ENCODE results near the gene MYADML2. TPM values are rescaled to one million over a fixed set of nuclear protein-coding genes. Genes with fewer than 3 reads are reported as not detected.

The MYADML2 gene
- total and polyA plus RNA-seq, 10 donors, result not detected

DNA sequence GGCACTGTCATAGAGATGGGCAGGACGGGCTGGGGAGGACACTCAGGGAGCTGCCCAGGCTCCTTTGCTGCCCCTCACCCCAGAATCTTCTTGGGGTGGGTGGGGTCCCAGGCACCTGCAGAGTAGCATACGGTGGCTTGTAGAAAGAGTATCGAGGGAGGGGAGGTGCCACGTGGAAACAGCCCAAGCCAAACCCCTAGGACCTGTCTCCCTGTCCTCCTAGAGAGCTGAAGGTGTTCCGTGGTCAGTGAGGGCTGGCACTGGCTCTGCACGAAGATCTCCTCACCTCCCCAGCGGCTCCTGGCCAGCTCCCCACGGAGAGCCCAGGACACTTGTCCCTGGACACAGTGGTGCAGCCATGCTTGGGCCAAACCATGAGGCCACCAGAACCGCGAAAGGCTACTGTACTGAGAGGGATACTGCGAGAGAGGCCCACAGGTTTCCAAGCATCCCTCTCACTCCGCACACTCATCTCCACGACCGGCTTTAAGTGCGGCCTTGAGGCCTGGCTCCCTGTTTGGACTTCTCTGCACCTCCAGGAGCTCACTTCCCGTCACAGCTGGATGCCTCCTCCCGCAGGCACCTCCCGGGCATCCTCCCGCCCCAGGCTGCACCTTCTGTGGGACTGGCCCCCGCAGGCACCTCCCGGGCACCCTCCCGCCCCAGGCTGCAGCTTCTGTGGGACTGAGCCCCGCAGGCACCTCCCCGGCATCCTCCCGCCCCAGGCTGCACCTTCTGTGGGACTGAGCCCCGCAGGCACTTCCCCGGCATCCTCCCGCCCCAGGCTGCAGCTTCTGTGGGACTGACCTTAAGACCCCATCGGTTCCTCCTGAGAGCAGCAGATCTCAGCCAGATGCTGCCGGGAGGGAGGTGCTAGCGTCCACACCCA lies 17.5 kb downstream of the MYADML2 start:
- Histone ChIP-seq H3K4me3 (no peak overlapping the region), H3K27me3 (replicated peaks in 1 of 7) (peaks cover 0 to 63% (median 34%) of the 10 kb centered on the region in 7 donors), H3K36me3 (no peaks in the 10 kb centered on the region), H3K27ac (no peak overlapping the region), H3K9me3 (no peaks in the 10 kb centered on the region), H3K4me1 (peaks cover 15 to 41% (median 36%) of the 10 kb centered on the region in 6 donors)
- no peak for TF ChIP-seq POLR2A (IDR thresholded peaks at IDR 0.05)
- WGBS, 5 donors, result 87 to 93% (median 89%) methylated on average over 23 to 31 of the region's 31 CpGs
- DNase-seq, result no peak
- intact Hi-C loops (cut with DNase I; ENCODE audit: low total_unique reads), result no loop called here

DNA sequence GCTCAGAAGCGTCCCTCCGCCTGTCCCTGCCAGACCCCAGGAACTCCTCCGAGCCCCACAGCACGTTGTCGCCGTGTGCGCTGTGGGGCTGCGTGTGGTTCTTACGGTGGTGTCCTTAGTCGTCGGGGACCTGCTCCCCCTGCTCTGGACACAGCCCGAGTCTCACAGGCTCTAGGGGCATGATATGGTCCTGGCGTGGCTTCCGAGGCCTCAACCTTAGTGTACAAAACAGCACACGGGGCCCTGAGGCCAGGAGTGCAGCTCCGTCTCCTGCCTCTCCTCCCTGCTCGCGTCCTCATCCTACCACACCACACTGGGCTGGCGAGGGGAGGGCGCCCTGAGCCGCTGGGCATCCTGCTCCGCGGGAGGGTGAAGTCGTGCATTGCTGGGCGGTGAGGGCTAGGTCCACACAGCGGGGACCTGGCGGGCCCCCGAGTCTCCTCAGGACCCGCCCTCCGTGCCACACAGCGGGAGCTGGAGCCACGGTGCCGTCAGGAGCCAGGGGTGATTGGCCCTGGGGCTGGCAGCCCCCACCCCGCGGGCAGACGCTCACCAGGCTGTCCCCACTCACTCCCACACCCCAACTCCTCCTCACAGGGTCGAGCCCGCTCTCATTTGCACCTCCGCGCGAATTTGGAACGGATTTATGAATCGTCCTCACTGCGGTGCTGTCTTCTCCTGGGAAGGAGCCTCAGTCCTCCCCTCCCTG lies 18.3 kb downstream of the MYADML2 start:
- Histone ChIP-seq H3K27me3 (replicated peaks in 1 of 7) (peaks cover 0 to 56% (median 34%) of the 10 kb centered on the region in 7 donors), H3K36me3 (no peaks in the 10 kb centered on the region), H3K4me1 (peaks cover 20 to 49% (median 44%) of the 10 kb centered on the region in 6 donors), H3K27ac (no peak overlapping the region), H3K9me3 (no peaks in the 10 kb centered on the region), H3K4me3 (peak overlapping the region in 7 of 8 donors; percentile 49 to 99 (median 92))
- no peak for TF ChIP-seq POLR2A (IDR thresholded peaks at IDR 0.05)
- TF ChIP-seq, protein P1, sequence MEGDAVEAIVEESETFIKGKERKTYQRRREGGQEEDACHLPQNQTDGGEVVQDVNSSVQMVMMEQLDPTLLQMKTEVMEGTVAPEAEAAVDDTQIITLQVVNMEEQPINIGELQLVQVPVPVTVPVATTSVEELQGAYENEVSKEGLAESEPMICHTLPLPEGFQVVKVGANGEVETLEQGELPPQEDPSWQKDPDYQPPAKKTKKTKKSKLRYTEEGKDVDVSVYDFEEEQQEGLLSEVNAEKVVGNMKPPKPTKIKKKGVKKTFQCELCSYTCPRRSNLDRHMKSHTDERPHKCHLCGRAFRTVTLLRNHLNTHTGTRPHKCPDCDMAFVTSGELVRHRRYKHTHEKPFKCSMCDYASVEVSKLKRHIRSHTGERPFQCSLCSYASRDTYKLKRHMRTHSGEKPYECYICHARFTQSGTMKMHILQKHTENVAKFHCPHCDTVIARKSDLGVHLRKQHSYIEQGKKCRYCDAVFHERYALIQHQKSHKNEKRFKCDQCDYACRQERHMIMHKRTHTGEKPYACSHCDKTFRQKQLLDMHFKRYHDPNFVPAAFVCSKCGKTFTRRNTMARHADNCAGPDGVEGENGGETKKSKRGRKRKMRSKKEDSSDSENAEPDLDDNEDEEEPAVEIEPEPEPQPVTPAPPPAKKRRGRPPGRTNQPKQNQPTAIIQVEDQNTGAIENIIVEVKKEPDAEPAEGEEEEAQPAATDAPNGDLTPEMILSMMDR (IDR thresholded peaks at IDR 0.05 in 8 of 11, conservative IDR thresholded peaks at IDR 0.05 in 3 of 11), result no peak
- no peak for TF ChIP-seq POLR2AphosphoS5 (IDR thresholded peaks at IDR 0.05)
- 21 to 48% (median 23%) methylated on average over 20 to 44 of the region's 44 CpGs for WGBS, 5 donors
- intact Hi-C loops (cut with DNase I; ENCODE audit: low total_unique reads), result no loop called here
- no peak for DNase-seq

DNA sequence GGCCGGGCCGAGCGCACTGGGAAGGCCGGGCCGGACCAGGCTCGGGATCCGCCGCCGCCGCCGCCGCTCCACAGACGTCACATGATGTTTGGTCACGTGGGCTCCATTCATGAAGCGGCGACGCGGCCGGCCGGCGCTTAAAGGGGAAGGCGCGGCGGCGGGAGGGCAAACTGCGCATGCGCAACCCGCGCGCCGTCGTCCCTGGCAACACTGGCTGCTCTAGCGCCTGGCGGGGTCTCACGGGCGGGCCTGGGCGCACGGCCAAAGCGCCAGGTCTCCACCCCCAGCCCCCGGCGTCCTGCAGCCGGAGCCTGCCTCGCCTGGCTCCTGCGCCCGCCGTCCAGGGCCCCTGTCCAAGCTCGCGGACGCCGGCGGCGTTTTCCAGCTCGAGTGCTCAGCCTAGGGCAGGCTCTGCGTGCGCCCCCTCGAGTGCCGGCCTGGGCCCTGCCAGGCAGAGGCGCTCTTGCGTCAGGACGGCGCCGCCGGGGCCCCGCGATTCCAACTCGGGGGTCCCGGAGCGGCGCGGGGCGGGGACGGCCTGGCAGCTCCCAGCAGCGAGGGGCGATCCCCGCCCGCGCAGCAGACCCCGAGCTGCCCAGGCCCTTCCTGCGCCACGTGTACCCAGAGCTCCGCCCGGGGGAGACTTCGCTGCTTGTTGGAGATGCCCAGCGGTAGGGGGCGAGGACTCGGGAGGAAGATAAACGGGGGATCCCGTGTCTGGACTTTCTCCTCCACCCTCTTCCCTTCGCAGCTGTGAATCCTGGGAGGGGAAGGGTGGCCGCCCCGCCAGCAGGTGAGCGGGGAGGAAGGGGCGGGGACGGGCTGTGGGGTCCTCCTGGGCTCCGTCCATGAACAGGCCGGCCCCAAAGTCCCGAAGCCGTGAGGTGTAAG lies 19.1 kb downstream of the MYADML2 start, which contains the start of gene MAFG:
Gene MAFG (minus strand): TSS at position 83 of the 891 bp plus-strand sequence. CDS start 4,550 bp downstream, outside the sequence.
- Histone ChIP-seq H3K4me3 (peak within 1 kb of the TSS; percentile 83 to 99 (median 94)), H3K36me3 (peaks cover 0 to 1% (median under 1%) of the 10 kb centered on the region in 6 donors), H3K27me3 (replicated peaks in 1 of 7) (peaks cover 0 to 50% (median 34%) of the 10 kb centered on the region in 7 donors), H3K27ac (peak within 1 kb of the TSS; percentile 45 to 98 (median 94)), H3K4me1 (peaks cover 24 to 57% (median 52%) of the 10 kb centered on the region in 6 donors), H3K9me3 (no peaks in the 10 kb centered on the region)
- WGBS, 5 donors, result 0 to 1% (median 1%) methylated on average over 17 to 98 of the region's 98 CpGs
- DNase-seq, result peak; percentile 97
- intact Hi-C loops (cut with DNase I; ENCODE audit: low total_unique reads), result no loop called here
- TF ChIP-seq POLR2AphosphoS5 (IDR thresholded peaks at IDR 0.05) (peak; percentile 74 to 88 (median 86)), POLR2A (IDR thresholded peaks at IDR 0.05) (peak in 1 of 3 donors; percentile 27)
- TF ChIP-seq, protein P1 (IDR thresholded peaks at IDR 0.05 in 8 of 11, conservative IDR thresholded peaks at IDR 0.05 in 3 of 11), result peak in 7 of 11 experiments; percentile 22 to 53 (median 37)

DNA sequence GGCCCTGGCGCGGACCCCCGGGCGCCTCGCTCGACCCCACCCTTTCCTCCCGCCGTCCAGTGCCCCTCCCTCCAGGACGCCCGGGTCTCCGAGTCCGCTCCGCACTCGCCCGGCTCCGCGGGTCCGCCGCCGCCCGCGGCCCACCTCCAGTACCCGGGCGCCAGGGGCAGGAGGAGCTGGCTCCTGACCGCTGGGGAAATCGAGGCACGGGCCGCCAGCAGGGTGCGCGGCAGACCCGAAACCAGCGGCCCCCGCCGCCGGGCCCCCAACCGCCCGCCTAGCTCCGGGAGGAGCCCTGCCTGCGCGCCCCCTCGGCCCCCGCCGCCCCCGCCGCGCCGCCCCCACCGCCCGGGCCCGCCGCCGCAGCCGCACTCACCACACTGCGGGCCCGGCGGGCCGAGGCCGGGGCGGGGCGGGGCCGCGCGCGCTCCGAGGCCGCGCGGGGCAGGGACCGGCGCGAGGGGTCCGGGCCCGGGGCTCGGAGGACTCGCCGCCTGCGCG lies 19.8 kb downstream of the MYADML2 start:
- 0 to 5% (median 1%) methylated on average over 4 to 78 of the region's 78 CpGs for WGBS, 5 donors

More for the DNA sequence above, 19.8 kb downstream of the MYADML2 start:
- peak; percentile 89 for DNase-seq
- TF ChIP-seq POLR2AphosphoS5 (IDR thresholded peaks at IDR 0.05) (no peak), POLR2A (IDR thresholded peaks at IDR 0.05) (no peak)
- TF ChIP-seq, protein P1 (IDR thresholded peaks at IDR 0.05 in 8 of 11, conservative IDR thresholded peaks at IDR 0.05 in 3 of 11), result no peak
- intact Hi-C loops (cut with DNase I; ENCODE audit: low total_unique reads), result no loop called here
- H3K36me3 ChIP-seq, result peaks cover 0 to 8% (median 7%) of the 10 kb centered on the region in 6 donors
- no peaks in the 10 kb centered on the region for H3K9me3 ChIP-seq
- peaks cover 0 to 44% (median 34%) of the 10 kb centered on the region in 7 donors for H3K27me3 ChIP-seq (replicated peaks in 1 of 7)
- peak overlapping the region; percentile 45 to 98 (median 94) for H3K27ac ChIP-seq
- H3K4me3 ChIP-seq, result peak overlapping the region; percentile 83 to 99 (median 94)
- peaks cover 24 to 64% (median 59%) of the 10 kb centered on the region in 6 donors for H3K4me1 ChIP-seq
